NCI-H2171 (cell line): Measurements from ENCODE around the gene AHCYL2.
"Not testable (repeated sequence)": the region's sequence is repeated elsewhere in the genome, so short reads cannot be mapped to it uniquely, and the experiment has no call there.

Source experiments
- DNase-seq: peaks from one replicate; lab custom pipeline; 2025; lab: John Stamatoyannopoulos, UW

AHCYL2 gene

DNA sequence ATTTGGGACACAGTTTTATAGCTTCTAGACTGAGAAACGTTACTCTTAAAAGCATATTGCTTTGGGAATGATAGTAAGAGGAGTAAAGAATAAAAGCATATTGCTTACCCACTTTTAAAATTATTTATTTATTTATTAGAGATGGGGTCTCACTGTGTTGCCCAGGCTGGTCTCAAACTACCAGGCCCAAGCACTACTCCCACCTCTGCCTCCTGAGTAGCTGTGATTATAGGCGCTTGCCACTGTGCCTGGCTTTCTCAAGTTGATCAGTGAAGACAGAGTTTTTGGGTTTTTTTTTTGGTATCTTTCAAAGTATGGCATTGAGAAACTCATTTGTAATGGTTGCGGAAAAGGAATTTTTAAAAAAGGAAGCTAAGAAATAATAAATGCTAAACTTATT, 68.0 kb downstream of the AHCYL2 start:
- DNase-seq = no peak

DNA sequence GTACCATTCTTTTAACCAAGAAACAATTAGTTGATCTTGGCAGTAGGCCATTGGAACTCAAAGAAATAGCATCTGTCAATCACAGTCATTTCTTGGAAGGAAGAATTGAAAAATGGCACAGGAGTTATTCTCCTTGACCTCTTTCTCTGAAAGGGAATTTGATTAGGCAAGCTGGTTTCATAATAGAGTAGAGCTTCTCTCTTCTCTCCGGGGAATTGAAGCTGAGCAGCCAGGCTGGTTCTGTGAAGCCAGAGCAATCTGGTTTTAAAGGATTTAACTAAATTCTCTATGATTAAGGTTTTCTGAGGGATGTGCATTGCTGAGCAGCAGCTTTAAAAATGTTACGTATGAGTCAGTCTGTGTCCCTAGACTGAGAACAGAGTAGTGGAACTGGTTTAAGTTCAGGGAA, 70.2 kb downstream of the AHCYL2 start:
- no peak for DNase-seq

GRCh38 chr7:129298268-129298893, 73.6 kb downstream of the AHCYL2 start:
- peak; percentile 31 for DNase-seq

DNA sequence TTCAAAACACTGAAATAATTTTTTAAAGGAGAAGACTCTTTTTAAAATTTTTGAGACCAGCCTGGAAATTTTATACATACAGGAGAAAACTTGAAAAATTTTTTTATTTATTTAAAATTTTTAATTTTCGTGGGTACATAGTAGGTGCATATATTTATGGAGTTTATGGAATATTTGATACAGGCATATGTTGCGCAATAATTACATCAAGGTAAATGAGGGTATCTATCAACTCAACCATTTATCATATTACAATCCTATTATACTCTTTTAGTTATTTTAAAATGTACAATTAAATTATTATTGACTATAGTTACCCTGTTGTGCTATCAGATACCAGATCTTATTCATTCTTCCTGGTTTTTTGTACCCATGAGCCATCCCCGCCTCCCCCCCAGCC, 75.1 kb downstream of the AHCYL2 start:
- DNase-seq = no peak

DNA sequence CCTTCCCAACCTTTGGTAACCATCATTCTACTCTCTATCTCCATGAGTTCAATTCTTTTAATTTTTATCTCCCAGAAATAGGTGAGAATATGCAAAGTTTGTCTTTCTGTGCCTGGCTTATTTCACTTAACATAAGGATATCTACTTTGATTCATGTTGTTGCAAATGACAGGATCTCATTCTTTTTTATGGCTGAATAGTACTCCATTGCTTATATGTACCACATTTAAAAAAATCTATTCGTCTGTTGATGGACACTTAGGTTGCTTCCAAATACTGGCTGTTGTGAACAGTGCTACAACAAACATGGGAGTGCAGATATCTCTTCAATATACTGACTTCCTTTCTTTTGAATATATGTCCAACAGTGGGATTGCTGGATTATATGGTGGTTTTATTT, 75.5 kb downstream of the AHCYL2 start:
- DNase-seq = not testable (repeated sequence)

DNA sequence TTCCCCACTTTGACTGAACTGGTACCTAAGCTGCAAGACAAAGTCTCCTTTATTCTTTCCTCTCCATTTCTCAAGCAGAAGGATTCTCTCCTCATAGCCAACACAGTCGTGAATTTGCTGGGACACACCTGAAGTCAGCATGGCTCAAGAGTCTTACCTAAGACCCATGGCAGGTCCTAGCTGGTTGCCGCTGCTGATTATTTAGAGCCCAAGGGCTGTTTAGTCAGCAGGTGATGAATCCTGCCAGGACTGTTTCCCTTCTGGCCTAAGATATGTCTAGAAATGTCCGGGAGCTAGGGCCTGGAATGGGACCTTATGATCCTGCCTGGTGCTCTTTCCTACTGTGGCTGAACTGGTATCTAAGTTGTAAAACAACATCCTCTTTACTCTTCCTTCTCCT, 82.8 kb downstream of the AHCYL2 start:
- DNase-seq = no peak

DNA sequence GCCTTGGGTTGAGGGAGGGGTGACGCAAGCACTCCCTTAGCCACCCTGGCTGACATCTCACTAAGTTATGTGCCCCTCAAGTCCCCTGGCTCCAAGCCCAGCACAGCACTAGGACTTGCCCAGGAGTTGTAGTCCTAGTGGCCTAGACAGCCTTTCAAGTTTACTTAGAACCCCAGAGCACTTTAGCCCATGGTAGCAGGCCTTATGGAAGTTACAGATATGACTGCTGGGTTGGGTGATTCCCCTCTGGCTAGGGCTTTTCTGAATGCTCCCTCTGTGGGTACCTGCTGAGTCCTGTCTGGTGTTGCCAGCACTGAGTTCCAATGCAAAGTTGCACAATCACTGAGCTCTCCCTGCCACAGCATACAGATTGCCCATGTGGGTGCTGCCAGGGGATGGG, 83.2 kb downstream of the AHCYL2 start:
- DNase-seq = no peak

DNA sequence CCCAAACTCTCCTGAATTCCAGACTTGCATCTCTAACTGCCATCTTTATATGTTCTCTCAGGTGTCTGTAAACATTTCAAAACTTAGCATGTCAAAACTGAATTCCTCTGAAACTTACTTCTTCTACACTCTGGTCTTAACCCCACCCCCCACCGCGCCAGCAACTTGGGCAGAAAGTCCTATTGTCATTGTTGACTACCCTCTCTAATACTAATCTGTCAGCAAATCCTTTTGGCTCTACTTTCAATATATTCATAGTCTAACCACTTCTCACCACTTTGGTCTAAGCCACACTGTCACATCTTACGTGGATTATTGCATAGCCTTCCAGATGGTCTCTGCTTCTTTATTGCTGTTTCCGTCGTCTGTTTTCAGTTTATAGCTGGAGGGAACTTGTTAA, 86.6 kb downstream of the AHCYL2 start:
- no peak for DNase-seq

GRCh38 chr7:129313282-129313681, 88.5 kb downstream of the AHCYL2 start:
- no peak for DNase-seq

DNA sequence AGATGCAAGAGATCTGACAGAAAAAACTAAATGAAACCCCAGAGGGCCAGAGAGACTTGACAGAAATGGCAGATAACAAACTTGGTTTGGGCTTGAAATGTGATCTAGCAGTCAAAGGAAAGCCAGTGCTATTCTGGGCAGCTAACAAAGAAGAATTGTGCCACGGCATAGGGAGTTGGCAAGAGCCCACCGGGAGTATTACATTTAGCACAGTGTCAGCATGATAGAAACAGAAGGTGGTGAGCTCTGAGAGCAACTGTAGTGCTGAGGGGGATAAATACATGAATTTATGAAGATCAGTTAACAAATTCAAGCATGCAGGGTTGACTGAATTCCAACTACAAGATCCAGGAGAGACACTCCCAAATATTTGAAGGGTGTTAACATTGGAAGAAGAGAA, 91.1 kb downstream of the AHCYL2 start:
- peak; percentile 53 for DNase-seq

GRCh38 chr7:129317450-129317849, 92.6 kb downstream of the AHCYL2 start:
- no peak for DNase-seq

GRCh38 chr7:129327076-129327475, 102.2 kb downstream of the AHCYL2 start:
- DNase-seq = no peak

DNA sequence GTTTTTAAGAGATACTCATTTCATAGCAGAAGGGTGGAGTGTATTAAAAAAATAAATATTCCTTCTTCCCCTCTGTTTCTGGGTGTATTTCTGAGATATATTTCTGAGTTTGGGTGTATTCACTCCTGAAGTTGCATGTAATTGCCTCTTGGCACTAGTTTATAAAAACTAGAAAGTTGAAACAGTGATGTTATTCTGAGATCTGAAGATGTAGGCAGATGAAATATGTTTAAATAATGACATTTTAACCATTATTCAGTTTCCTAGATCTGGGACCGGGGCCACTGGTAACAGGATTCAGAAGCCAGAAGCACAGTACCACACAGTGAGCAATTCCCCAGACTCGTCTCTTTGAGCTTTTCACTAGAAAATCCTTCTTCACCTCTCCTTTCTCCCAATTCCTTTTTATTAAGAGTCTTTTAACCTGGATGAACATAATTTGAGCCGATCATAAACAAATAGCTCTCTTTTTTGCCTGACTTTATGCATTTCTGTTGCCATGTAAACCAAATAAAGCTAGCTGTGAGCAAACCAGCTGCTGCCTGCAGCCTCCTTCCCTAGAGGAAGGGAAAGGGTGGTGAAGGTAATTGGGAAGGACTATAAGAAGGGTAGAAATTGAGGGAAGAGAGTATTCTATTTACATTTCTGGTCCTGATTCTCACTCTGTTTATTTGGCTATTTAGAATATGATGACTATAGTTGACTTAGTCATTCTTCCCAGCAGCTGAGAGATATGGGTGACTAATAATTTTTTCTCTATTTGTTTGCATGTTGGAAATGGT, 107.6 kb downstream of the AHCYL2 start:
- DNase-seq = no peak

- DNase-seq = no peak
Observed at GRCh38 chr7:129334473-129334872, 109.6 kb downstream of the AHCYL2 start.

- no peak for DNase-seq
Observed at GRCh38 chr7:129338450-129338849, 113.6 kb downstream of the AHCYL2 start.

- DNase-seq = no peak
Observed at GRCh38 chr7:129341212-129341611, 116.4 kb downstream of the AHCYL2 start.

GRCh38 chr7:129341816-129342806, 117.3 kb downstream of the AHCYL2 start:
- DNase-seq = no peak

DNA sequence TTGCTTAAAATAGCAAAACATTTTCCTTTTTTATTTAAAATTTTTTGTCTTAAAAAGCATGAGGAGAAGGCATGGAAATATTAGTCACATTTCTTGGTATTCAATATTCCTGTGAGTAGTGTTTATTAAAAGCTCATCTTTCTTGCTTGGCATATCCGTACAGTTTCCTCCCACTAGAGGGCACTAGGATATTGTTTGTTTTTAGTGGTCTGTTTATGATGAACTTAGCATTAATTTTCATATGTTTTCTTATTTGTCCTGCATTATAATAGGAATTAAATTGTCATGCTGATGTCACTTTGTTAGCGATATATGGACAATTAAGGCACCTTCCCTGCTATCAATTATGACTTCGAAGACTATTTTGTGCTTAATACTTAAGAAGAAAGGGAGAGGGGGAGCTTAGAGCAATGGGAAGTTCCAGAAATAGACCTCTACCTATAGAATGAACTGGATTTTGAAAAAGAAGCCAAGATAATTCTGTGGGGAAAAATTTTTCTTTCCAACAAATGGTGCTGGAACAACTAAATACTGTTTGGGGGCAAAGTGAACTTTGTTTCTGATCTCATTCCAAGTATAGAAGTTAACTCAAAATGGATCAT, 118.4 kb downstream of the AHCYL2 start:
- peak; percentile 39 for DNase-seq

GRCh38 chr7:129347330-129347729, 122.5 kb downstream of the AHCYL2 start:
- no peak for DNase-seq

DNA sequence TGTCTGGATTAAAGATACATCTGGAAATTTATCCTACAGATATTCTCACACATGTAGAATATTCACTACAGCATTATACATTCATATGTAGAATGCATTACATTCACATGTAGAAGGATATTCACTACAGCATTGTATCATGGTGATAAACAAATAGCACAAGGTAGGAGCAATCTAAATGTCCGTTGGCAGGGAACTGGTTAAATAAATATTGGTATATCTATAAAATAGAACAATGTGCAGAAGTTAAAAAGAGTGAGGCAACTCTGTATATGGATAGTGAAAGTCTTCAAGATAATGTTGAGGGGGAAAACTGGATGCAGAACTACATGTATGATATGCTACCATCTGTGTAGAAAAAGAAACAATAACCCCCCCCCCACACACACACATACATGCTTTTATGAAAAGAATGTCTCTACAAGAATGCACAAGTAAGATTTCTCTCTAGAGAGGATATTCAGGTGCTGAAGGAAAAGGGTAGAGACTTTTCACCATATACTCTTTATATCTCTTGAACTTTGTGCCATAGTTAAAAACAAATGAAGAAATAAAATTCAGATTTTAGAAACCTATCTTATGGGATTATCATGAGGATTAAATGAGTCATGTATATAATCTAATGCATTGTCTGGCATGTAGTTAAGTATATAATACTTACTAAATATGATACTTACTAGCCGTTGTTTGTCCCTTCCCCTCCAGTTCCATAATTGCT, 123.4 kb downstream of the AHCYL2 start:
- DNase-seq = no peak

DNA sequence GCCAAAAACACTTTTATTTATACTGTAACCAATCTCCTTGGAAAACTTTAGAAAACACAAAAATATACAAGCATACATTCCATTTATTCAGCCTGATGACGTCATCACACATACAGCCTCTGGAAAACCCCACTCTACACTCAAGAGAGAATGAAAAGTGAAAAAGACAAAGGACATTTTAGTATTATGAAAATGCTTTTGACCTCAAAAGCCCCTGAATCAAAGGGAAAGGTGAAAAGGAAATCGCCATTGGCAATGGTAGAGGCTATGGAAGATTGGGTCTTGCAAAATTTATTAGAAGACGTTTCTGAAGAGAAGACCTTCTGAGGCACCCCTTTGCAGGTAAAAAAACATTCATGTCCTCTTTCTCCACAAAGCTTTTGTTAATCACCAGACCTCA, 126.5 kb downstream of the AHCYL2 start:
- DNase-seq = no peak
